Spleen (tissue), 13 donors: ENCODE measurements around the gene IDUA. TPM values are rescaled to one million over a fixed set of nuclear protein-coding genes. Genes with fewer than 3 reads are reported as not detected.
"Not testable (repeated sequence)": the region's sequence is repeated elsewhere in the genome, so short reads cannot be mapped to it uniquely, and the experiment has no call there.

ENCODE experiments used
- DNase-seq: peaks from one replicate; pipeline ENCODE4 v3.0.0-alpha.2; 2020
- H3K27ac ChIP-seq, 8 donors: fragments of 200-600 bp; sonication (generic) in 7 of 8; 1 replicate in 4 of 8; 2 replicates in 4 of 8; pipeline versions ENCODE4 v1.5.0 to v1.8.0; 2016 to 2021; ENCODE audit warnings: inconsistent platforms in 4 of 8, mild to moderate bottlenecking in 4 of 8, moderate library complexity in 1 of 8
- H3K27me3 ChIP-seq, 7 donors: fragments of 200-600 bp; sonication (generic) in 6 of 7; replicated peaks in 1 of 7; 1 replicate in 4 of 7; 2 replicates in 3 of 7; pipeline versions ENCODE4 v1.5.0 to v1.8.0; 2016 to 2021; ENCODE audit warnings: inconsistent platforms in 3 of 7, mild to moderate bottlenecking in 1 of 7
- H3K36me3 ChIP-seq, 6 donors: fragments of 200-600 bp; sonication (generic) in 5 of 6; 1 replicate in 4 of 6; 2 replicates in 2 of 6; pipeline versions ENCODE4 v1.5.0 to v1.8.0; 2016 to 2021; ENCODE audit warnings: inconsistent platforms in 2 of 6
- H3K4me1 ChIP-seq, 6 donors: fragments of 200-600 bp; sonication (generic) in 5 of 6; 1 replicate in 3 of 6; 2 replicates in 3 of 6; pipeline versions ENCODE4 v1.5.0 to v1.8.0; 2016 to 2021; ENCODE audit warnings: inconsistent platforms in 3 of 6
- H3K4me3 ChIP-seq, 8 donors: fragments of 200-600 bp; sonication (generic) in 7 of 8; 1 replicate in 4 of 8; 2 replicates in 4 of 8; pipeline versions ENCODE4 v1.5.0 to v1.8.0; 2016 to 2021; ENCODE audit warnings: inconsistent platforms in 4 of 8, mild to moderate bottlenecking in 4 of 8, moderate library complexity in 2 of 8
- H3K9me3 ChIP-seq, 8 donors: fragments of 200-600 bp; sonication (generic) in 7 of 8; 1 replicate in 4 of 8; 2 replicates in 4 of 8; pipeline versions ENCODE4 v1.5.0 to v1.8.0; 2016 to 2021; ENCODE audit warnings: inconsistent platforms in 4 of 8
- CTCF ChIP-seq, 11 experiments: fragments of 200-600 bp in 7 of 11; fragments of 450-650 bp in 4 of 11; sonication (generic) in 4 of 11; IDR thresholded peaks in 8 of 11; conservative IDR thresholded peaks in 3 of 11; 1 replicate in 7 of 11; 2 replicates in 4 of 11; pipeline versions ENCODE4 v1.4.0 to v1.8.0; 2016 to 2021; ENCODE audit warnings: antibody characterized with exemption in 11 of 11, inconsistent platforms in 4 of 11, mild to moderate bottlenecking in 1 of 11
- POLR2A ChIP-seq, 3 donors: fragments of 450-650 bp; IDR thresholded peaks; one replicate each; pipeline ENCODE4 v1.5.1; 2017; ENCODE audit warnings: antibody characterized with exemption in 3 of 3, mild to moderate bottlenecking in 1 of 3
- POLR2AphosphoS5 ChIP-seq, 3 donors: sonication (generic); formaldehyde crosslinking; IDR thresholded peaks; one replicate each; pipeline ENCODE4 v1.5.1; 2017; ENCODE audit warnings: antibody characterized with exemption in 3 of 3
- WGBS, 5 donors: extraction: QIAGEN DNeasy Blood & Tissue Kit in 3 of 5; methylation state at CpG; one replicate each; pipeline versions ENCODE4 v1.1.5 to v1.1.7; 2013 to 2018; 5-methylcytosine and 5-hydroxymethylcytosine counted together
- intact Hi-C: fragments of 100-400 bp; cut with DNase I; formaldehyde crosslinking; loops from one replicate; pipeline ENCODE4 v1.15.0; 2023; ENCODE audit warnings: low total_unique reads
- long read RNA-seq, 2 donors: transcript quantifications; one replicate each; lab custom pipeline, GENCODE V29; 2026
- polyA plus RNA-seq, 3 donors: library from polyadenylated mRNA; stranded (reverse); fragments of 200-250 nt; gene quantifications; one replicate each; pipeline ENCODE4 v1.2.1, GENCODE V29; 2013
- total RNA-seq, 7 donors: library from RNA; depleted of rRNA in 3 of 7; stranded (reverse); fragments of >200 nt in 3 of 7; fragmentation: NEBNext Ultra II Directional in 4 of 7; extraction: Animal tissue kit (Norgen Biotek cat#: 25700) in 4 of 7; gene quantifications; one replicate each; pipeline versions ENCODE4 v1.1.0 to v1.2.1, GENCODE V29; 2016 to 2021
- donor health status: healthy with polysubstance abuse.
- donor health status: DM: no; HTN: no; CAD: no; lungs with moderate emphysema.
- donor health status: DM: no; HTN: no; CAD: no.
- donor health status: Bipolar disorder and iron deficiency.
- donor health status: healthy.
- donor health status: DM: no; HTN: no; CAD: no.
- donor health status: DM: yes; HTN: yes; CAD: no.

IDUA gene
- 10 to 100 TPM; 18.3 to 58.3 (median 37.9) TPM for total RNA-seq
- 10 to 100 TPM; 11.5 to 26.5 (median 19.1) TPM for polyA plus RNA-seq
- long read RNA-seq, donor 1, partial matches to known transcripts: 0 of 1 reads
- long read RNA-seq, donor 1, other reads (novel, unspliced or antisense): 0 of 1 reads
- long read RNA-seq, donor 2, partial matches to known transcripts: 0 of 2 reads
- long read RNA-seq, donor 2, other reads (novel, unspliced or antisense): 0 of 2 reads

GRCh38 chr4:986879-987623, at the start of gene IDUA:
TSS of gene IDUA (plus strand) at chr4:987044. CDS start at chr4:987085, 41 bp downstream.
- Histone ChIP-seq H3K4me1 (peaks cover 24 to 54% (median 43%) of the 10 kb centered on the region in 6 donors), H3K36me3 (peaks cover 0 to 32% (median 16%) of the 10 kb centered on the region in 6 donors), H3K9me3 (no peaks in the 10 kb centered on the region), H3K4me3 (peak within 1 kb of the TSS; percentile 50 to 93 (median 84)), H3K27me3 (no peaks in the 10 kb centered on the region), H3K27ac (peak within 1 kb of the TSS; percentile 44 to 90 (median 80))
- peak in 2 of 3 donors; percentile 81 to 87 for TF ChIP-seq POLR2AphosphoS5 (IDR thresholded peaks at IDR 0.05)
- TF ChIP-seq POLR2A (IDR thresholded peaks at IDR 0.05): no peak
- TF ChIP-seq CTCF (IDR thresholded peaks at IDR 0.05 in 8 of 11, conservative IDR thresholded peaks at IDR 0.05 in 3 of 11): peak; percentile 33 to 82 (median 63)
- 1 to 5% (median 2%) methylated on average over 4 to 69 of the region's 69 CpGs for WGBS, 5 donors
- intact Hi-C loops: loop anchor here (10.0 kb wide), 1 partner anchor 222 kb away; no protein-coding TSS in a partner anchor
- peak; percentile 98 for DNase-seq

GRCh38 chr4:939508-939907, 47.3 kb upstream of the IDUA start:
- 83 to 88% (median 85%) methylated on average over 4 of the region's 4 CpGs for WGBS, 5 donors
- H3K4me3 ChIP-seq, H3K27ac ChIP-seq, H3K27me3 ChIP-seq, H3K9me3 ChIP-seq, intact Hi-C loops: not testable (repeated sequence)
- H3K4me1 ChIP-seq: peaks cover 15 to 37% (median 23%) of the 10 kb centered on the region in 6 donors
- peaks cover 0 to 17% (median 2%) of the 10 kb centered on the region in 6 donors for H3K36me3 ChIP-seq
- peak; percentile 2 for DNase-seq

- DNase-seq: peak; percentile 56
- no peaks in the 10 kb centered on the region for H3K27me3 ChIP-seq
- no peak overlapping the region for H3K4me3 ChIP-seq
- intact Hi-C loops: no loop called here
- TF ChIP-seq CTCF (IDR thresholded peaks at IDR 0.05 in 8 of 11, conservative IDR thresholded peaks at IDR 0.05 in 3 of 11) (no peak), POLR2AphosphoS5 (IDR thresholded peaks at IDR 0.05) (no peak), POLR2A (IDR thresholded peaks at IDR 0.05) (no peak)
- no peaks in the 10 kb centered on the region for H3K9me3 ChIP-seq
- 74 to 79% (median 77%) methylated on average over 28 of the region's 28 CpGs for WGBS, 5 donors
- no peak overlapping the region for H3K27ac ChIP-seq
- peaks cover 0 to 17% (median 2%) of the 10 kb centered on the region in 6 donors for H3K36me3 ChIP-seq
- peaks cover 0 to 33% (median 6%) of the 10 kb centered on the region in 6 donors for H3K4me1 ChIP-seq
Measured at GRCh38 chr4:945274-946102, 41.4 kb upstream of the IDUA start.

GRCh38 chr4:946103-946450, 40.8 kb upstream of the IDUA start:
- Histone ChIP-seq H3K4me1 (peaks cover 0 to 33% (median 6%) of the 10 kb centered on the region in 6 donors), H3K36me3 (peaks cover 0 to 19% (median 2%) of the 10 kb centered on the region in 6 donors), H3K27ac (no peak overlapping the region), H3K4me3 (no peak overlapping the region), H3K27me3 (no peaks in the 10 kb centered on the region), H3K9me3 (no peaks in the 10 kb centered on the region)
- WGBS, 5 donors: 75 to 84% (median 79%) methylated on average over 6 to 9 of the region's 9 CpGs
- intact Hi-C loops: no loop called here
- peak; percentile 51 for DNase-seq
- no peak for TF ChIP-seq POLR2A (IDR thresholded peaks at IDR 0.05)
- TF ChIP-seq POLR2AphosphoS5 (IDR thresholded peaks at IDR 0.05): no peak
- TF ChIP-seq CTCF (IDR thresholded peaks at IDR 0.05 in 8 of 11, conservative IDR thresholded peaks at IDR 0.05 in 3 of 11): no peak
